Measurements from ENCODE around the gene VRTN.

VRTN gene

DNA sequence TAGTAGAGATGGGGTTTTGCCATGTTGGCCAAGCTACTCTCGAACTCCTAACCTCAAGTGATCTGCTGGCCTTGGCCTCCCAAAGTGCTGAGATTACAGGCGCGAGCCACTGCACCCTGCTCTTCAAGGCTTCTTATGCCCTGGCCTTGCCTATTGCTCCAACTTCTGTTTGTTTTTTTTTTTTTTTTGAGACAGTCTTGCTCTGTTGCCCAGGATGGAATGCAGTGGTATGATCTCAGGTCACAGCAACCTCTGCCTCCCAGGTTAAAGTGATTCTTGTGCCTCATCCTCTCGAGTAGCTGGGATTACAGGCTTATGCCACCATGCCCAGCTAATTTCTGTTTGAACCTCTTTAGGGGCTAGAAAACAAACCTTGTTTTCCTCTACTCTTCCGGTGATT lies 39.6 kb upstream of the VRTN start:
- Histone ChIP-seq H3K9me3 (no peaks in the 10 kb centered on the region), H3K4me1 (no peaks in the 10 kb centered on the region), H3K36me3 (no peaks in the 10 kb centered on the region), H3K27me3 (no peaks in the 10 kb centered on the region), H3K4me3 (ENCODE audit: low read depth, low read length) (no peak overlapping the region)
- TF ChIP-seq, protein P1, sequence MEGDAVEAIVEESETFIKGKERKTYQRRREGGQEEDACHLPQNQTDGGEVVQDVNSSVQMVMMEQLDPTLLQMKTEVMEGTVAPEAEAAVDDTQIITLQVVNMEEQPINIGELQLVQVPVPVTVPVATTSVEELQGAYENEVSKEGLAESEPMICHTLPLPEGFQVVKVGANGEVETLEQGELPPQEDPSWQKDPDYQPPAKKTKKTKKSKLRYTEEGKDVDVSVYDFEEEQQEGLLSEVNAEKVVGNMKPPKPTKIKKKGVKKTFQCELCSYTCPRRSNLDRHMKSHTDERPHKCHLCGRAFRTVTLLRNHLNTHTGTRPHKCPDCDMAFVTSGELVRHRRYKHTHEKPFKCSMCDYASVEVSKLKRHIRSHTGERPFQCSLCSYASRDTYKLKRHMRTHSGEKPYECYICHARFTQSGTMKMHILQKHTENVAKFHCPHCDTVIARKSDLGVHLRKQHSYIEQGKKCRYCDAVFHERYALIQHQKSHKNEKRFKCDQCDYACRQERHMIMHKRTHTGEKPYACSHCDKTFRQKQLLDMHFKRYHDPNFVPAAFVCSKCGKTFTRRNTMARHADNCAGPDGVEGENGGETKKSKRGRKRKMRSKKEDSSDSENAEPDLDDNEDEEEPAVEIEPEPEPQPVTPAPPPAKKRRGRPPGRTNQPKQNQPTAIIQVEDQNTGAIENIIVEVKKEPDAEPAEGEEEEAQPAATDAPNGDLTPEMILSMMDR (IDR thresholded peaks at IDR 0.05; ENCODE audit: low read depth, low read length), result no peak
- no peak for DNase-seq

DNA sequence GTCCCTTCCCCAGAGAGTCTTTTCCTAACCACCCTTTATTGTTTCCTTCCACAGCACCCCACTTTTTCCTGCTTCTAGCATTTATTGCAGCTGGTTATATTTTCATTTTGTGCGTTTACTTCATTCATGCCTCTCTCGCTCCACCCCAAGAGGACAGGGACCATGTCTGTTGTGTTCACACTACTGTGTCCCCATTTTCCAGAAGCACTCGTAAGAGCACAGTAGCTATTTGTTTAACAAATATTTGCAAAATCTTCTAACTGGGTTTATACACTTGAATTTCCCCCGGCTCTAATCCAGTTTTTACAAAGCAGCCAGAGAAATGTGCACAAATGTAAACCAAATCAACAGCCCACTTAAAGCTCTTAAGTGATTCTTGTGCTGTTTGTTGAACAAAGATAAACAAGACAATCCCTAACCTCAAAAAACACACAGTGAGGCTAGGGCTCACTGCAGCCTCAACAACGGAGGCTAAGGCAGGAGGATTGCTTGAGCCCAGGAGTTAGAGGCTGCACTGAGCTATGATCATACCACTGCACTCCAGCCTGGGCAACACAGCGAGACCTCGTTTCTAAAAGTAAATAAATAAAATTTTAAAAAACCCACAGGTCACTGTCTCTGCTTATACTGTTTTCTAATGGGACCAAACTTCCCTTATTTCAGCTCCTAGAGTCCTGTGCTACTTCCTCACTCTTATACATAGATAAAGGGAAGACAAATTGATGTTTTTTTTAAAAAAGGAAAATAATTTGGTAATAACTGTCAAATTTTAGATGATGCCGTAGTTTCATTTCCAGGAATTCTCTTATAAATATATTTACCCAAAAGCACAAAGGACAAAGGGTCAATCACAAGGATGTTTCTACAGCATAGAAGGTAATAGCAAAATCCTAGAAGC lies 38.9 kb upstream of the VRTN start:
- Histone ChIP-seq H3K36me3 (no peaks in the 10 kb centered on the region), H3K27me3 (no peaks in the 10 kb centered on the region), H3K4me1 (no peaks in the 10 kb centered on the region), H3K9me3 (no peaks in the 10 kb centered on the region), H3K4me3 (ENCODE audit: low read depth, low read length) (no peak overlapping the region)
- TF ChIP-seq, protein P1 (IDR thresholded peaks at IDR 0.05; ENCODE audit: low read depth, low read length), result no peak
- no peak for DNase-seq

DNA sequence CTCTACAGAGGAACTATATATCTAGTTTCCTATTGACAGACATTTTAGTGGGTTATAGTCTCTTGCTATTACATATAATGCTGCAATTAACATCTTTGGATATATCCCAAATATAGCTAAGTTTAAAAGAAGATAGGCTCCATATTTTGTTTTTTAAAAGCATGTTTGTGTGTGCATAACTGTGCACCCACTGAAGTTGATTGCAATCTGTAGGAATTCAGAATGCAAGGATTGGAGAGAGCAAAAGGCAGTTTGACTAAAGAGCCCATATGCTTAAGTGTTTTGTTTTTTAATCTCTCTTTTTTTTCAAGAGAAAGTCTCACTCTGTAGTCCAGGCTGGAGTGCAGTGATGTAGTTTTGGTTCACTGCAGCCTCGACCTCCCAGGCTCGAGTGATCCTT lies 36.1 kb upstream of the VRTN start:
- no peak for DNase-seq
- Histone ChIP-seq H3K36me3 (no peaks in the 10 kb centered on the region), H3K9me3 (no peaks in the 10 kb centered on the region), H3K4me3 (ENCODE audit: low read depth, low read length) (no peak overlapping the region), H3K4me1 (no peaks in the 10 kb centered on the region), H3K27me3 (no peaks in the 10 kb centered on the region)
- TF ChIP-seq, protein P1 (IDR thresholded peaks at IDR 0.05; ENCODE audit: low read depth, low read length), result no peak

DNA sequence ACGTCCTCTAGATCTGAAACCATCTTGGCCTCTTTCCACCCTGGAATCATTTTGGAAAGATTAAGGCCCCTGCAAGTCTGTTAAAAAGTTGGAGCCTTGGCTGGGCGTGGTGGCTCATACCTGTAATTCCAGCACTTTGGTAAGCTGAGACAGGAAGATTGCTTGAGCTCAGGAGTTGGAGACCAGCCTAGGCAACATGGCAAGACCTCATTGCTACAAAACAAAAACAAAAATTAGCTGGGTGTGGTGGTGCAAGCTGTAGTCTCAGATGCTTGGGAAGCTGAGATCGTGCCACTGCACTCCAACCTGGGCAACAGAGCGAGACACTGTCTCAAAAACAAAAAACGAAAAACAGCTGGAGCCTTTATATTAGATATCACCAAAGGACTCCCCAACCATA lies 34.7 kb upstream of the VRTN start:
- H3K27me3 ChIP-seq, result no peaks in the 10 kb centered on the region
- H3K9me3 ChIP-seq, result no peaks in the 10 kb centered on the region
- H3K36me3 ChIP-seq, result no peaks in the 10 kb centered on the region
- TF ChIP-seq, protein P1 (IDR thresholded peaks at IDR 0.05; ENCODE audit: low read depth, low read length), result no peak
- no peak overlapping the region for H3K4me3 ChIP-seq (ENCODE audit: low read depth, low read length)
- no peaks in the 10 kb centered on the region for H3K4me1 ChIP-seq
- no peak for DNase-seq

DNA sequence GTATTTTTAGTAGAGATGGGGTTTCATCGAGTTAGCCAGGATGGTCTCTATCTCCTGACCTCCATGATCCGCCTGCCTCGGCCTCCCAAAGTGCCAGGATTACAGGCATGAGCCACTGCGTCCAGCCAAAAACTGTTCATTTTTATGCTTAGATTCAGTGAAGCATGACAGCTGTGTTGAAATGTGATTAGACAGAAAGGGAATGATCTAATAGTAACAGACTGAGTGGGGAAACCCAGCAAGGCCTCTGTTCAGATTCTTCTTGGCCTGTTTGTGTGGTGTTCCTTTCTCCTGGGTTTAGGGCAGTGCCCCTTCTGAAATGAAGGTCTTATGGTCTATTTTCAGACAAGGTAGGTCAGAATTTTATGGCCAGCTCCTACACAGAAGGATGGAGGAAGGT lies 33.7 kb upstream of the VRTN start:
- no peaks in the 10 kb centered on the region for H3K27me3 ChIP-seq
- no peak overlapping the region for H3K4me3 ChIP-seq (ENCODE audit: low read depth, low read length)
- TF ChIP-seq, protein P1 (IDR thresholded peaks at IDR 0.05; ENCODE audit: low read depth, low read length), result no peak
- DNase-seq, result no peak
- H3K36me3 ChIP-seq, result no peaks in the 10 kb centered on the region
- H3K9me3 ChIP-seq, result no peaks in the 10 kb centered on the region
- no peaks in the 10 kb centered on the region for H3K4me1 ChIP-seq

DNA sequence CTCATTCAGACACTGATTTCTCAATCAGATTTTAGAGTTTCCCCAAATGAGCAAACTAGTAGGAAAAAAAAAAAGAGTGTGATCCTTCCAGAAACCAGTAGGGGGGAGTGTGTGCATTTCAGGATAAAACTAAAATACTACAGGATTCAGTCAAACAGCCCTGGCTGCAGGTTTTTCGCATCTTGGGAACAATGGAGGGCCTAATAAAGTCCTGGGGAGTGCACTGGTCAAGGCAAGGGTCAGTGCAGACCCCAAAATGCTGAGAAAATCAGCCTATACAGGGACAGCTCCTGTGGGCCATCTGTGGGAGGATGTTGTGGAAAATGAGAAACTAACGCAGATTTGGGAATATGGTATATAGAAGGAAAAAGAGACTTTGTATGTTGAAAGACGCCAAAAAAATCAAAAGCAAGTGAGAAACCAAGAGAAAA lies 23.3 kb upstream of the VRTN start:
- Histone ChIP-seq H3K36me3 (no peaks in the 10 kb centered on the region), H3K4me1 (no peaks in the 10 kb centered on the region), H3K27me3 (no peaks in the 10 kb centered on the region), H3K9me3 (no peaks in the 10 kb centered on the region), H3K4me3 (ENCODE audit: low read depth, low read length) (no peak overlapping the region)
- no peak for DNase-seq
- TF ChIP-seq, protein P1 (IDR thresholded peaks at IDR 0.05; ENCODE audit: low read depth, low read length), result peak; percentile 72
